Memory B cell (primary cell): Measurements from ENCODE around the gene MBD3L4.
"Not testable (repeated sequence)": the region's sequence is repeated elsewhere in the genome, so short reads cannot be mapped to it uniquely, and the experiment has no call there.

Source experiments
- ATAC-seq: fragments of 150-1000 bp; cut with Tn5 transposase; 2 replicates; pipeline ENCODE4 v1.10.0; 2021; ENCODE audit warnings: low read depth, mild to moderate bottlenecking, moderate library complexity
- DNase-seq, 2 donors: peaks; one replicate each; pipeline ENCODE4 v3.0.0; 2022; ENCODE audit warnings: low spot score in 2 of 2
- H3K27ac Mint-ChIP-seq: one replicate; pipeline ENCODE4 v1.8.0; 2022; ENCODE audit warnings: mild to moderate bottlenecking, moderate library complexity, mixed read lengths
- H3K27me3 Mint-ChIP-seq: one replicate; pipeline ENCODE4 v1.8.0; 2022; ENCODE audit warnings: mixed read lengths
- H3K36me3 Mint-ChIP-seq: one replicate; pipeline ENCODE4 v1.8.0; 2022; ENCODE audit warnings: mild to moderate bottlenecking, mixed read lengths
- H3K4me1 Mint-ChIP-seq: one replicate; pipeline ENCODE4 v1.8.0; 2022; ENCODE audit warnings: mixed read lengths
- H3K4me3 Mint-ChIP-seq: one replicate; pipeline ENCODE4 v1.8.0; 2022; ENCODE audit warnings: mild to moderate bottlenecking, moderate library complexity, mixed read lengths
- H3K9me3 Mint-ChIP-seq: one replicate; pipeline ENCODE4 v1.8.0; 2022; ENCODE audit warnings: mixed read lengths

Gene MBD3L4

GRCh38 chr19:7040079-7040478, at the start of gene MBD3L4:
MBD3L4 (minus strand) TSS chr19:7040179; CDS start chr19:7040144, 35 bp downstream.
- H3K27me3 Mint-ChIP-seq, H3K4me1 Mint-ChIP-seq, H3K4me3 Mint-ChIP-seq, H3K9me3 Mint-ChIP-seq, ATAC-seq, H3K36me3 Mint-ChIP-seq, DNase-seq, H3K27ac Mint-ChIP-seq: not testable (repeated sequence)

- no peak overlapping the region for H3K27ac Mint-ChIP-seq
- peaks cover 6% of the 10 kb centered on the region for H3K9me3 Mint-ChIP-seq
- no peaks in the 10 kb centered on the region for H3K27me3 Mint-ChIP-seq
- DNase-seq: no peak
- ATAC-seq: no peak
- H3K36me3 Mint-ChIP-seq: peaks cover 19% of the 10 kb centered on the region
- no peaks in the 10 kb centered on the region for H3K4me1 Mint-ChIP-seq
- no peak overlapping the region for H3K4me3 Mint-ChIP-seq
These were observed 49.0 kb upstream of the MBD3L4 start for GRCh38 chr19:7088999-7089398.

GRCh38 chr19:7083076-7083956, 43.3 kb upstream of the MBD3L4 start:
- Mint-ChIP-seq H3K27ac (no peak overlapping the region), H3K36me3 (peaks cover 51% of the 10 kb centered on the region), H3K4me1 (no peaks in the 10 kb centered on the region), H3K27me3 (no peaks in the 10 kb centered on the region), H3K4me3 (no peak overlapping the region), H3K9me3 (peaks cover 17% of the 10 kb centered on the region)
- DNase-seq (no peak), ATAC-seq (no peak)

GRCh38 chr19:7078008-7078407, 38.0 kb upstream of the MBD3L4 start:
- Mint-ChIP-seq H3K9me3 (peaks cover 18% of the 10 kb centered on the region), H3K36me3 (peaks cover 71% of the 10 kb centered on the region), H3K27me3 (no peaks in the 10 kb centered on the region), H3K4me1 (peaks cover 3% of the 10 kb centered on the region), H3K4me3 (no peak overlapping the region), H3K27ac (no peak overlapping the region)
- ATAC-seq (no peak), DNase-seq (no peak)

GRCh38 chr19:7076151-7076550, 36.2 kb upstream of the MBD3L4 start:
- DNase-seq: peak in 1 of 2 donors; percentile 8
- H3K9me3 Mint-ChIP-seq: peaks cover 14% of the 10 kb centered on the region

GRCh38 chr19:7074705-7075282, 34.8 kb upstream of the MBD3L4 start:
- Mint-ChIP-seq H3K9me3 (peaks cover 14% of the 10 kb centered on the region), H3K27ac (no peak overlapping the region), H3K4me1 (peaks cover 8% of the 10 kb centered on the region), H3K4me3 (no peak overlapping the region), H3K36me3 (peaks cover 56% of the 10 kb centered on the region), H3K27me3 (no peaks in the 10 kb centered on the region)
- DNase-seq: peak in 1 of 2 donors; percentile 6
- no peak for ATAC-seq

More at GRCh38 chr19:7076151-7076550, 36.2 kb upstream of the MBD3L4 start:
- Mint-ChIP-seq H3K27ac (no peak overlapping the region), H3K4me3 (no peak overlapping the region), H3K4me1 (peaks cover 8% of the 10 kb centered on the region), H3K36me3 (peaks cover 69% of the 10 kb centered on the region), H3K27me3 (no peaks in the 10 kb centered on the region)
- no peak for ATAC-seq

- H3K27ac Mint-ChIP-seq: no peak overlapping the region
- DNase-seq (peak in 1 of 2 donors; percentile 7), ATAC-seq (no peak)
- peaks cover 37% of the 10 kb centered on the region for H3K36me3 Mint-ChIP-seq
- H3K4me3 Mint-ChIP-seq: no peak overlapping the region
- peaks cover 6% of the 10 kb centered on the region for H3K9me3 Mint-ChIP-seq
- H3K4me1 Mint-ChIP-seq: peaks cover 12% of the 10 kb centered on the region
- H3K27me3 Mint-ChIP-seq: no peaks in the 10 kb centered on the region
These were observed 32.6 kb upstream of the MBD3L4 start for GRCh38 chr19:7072541-7072940.

GRCh38 chr19:7069904-7070226, 29.9 kb upstream of the MBD3L4 start:
- Mint-ChIP-seq H3K4me1 (peaks cover 12% of the 10 kb centered on the region), H3K27ac (peak overlapping the region; percentile 90), H3K27me3 (no peaks in the 10 kb centered on the region), H3K9me3 (peaks cover 7% of the 10 kb centered on the region), H3K36me3 (peaks cover 15% of the 10 kb centered on the region), H3K4me3 (peak overlapping the region; percentile 97)
- DNase-seq: no peak
- peak; percentile 2 for ATAC-seq

GRCh38 chr19:7069042-7069903, 29.3 kb upstream of the MBD3L4 start, which contains the start of gene ZNF557:
ZNF557 (plus strand) TSS chr19:7069703; CDS start chr19:7075075, 5,372 bp downstream.
- H3K4me1 Mint-ChIP-seq: peaks cover 9% of the 10 kb centered on the region
- H3K36me3 Mint-ChIP-seq: peaks cover 12% of the 10 kb centered on the region

GRCh38 chr19:7068599-7068998, 28.6 kb upstream of the MBD3L4 start:
- Mint-ChIP-seq H3K9me3 (peaks cover 3% of the 10 kb centered on the region), H3K4me3 (peak overlapping the region; percentile 97), H3K27ac (peak overlapping the region; percentile 90), H3K27me3 (no peaks in the 10 kb centered on the region), H3K4me1 (peaks cover 9% of the 10 kb centered on the region), H3K36me3 (peaks cover 8% of the 10 kb centered on the region)
- ATAC-seq (no peak), DNase-seq (no peak)

More at GRCh38 chr19:7069042-7069903, 29.3 kb upstream of the MBD3L4 start, which contains the start of gene ZNF557:
- Mint-ChIP-seq H3K4me3 (peak within 1 kb of the TSS; percentile 97), H3K27me3 (no peaks in the 10 kb centered on the region), H3K9me3 (peaks cover 4% of the 10 kb centered on the region), H3K27ac (peak within 1 kb of the TSS; percentile 90)
- DNase-seq (peak; percentile 97 to 99), ATAC-seq (peak; percentile 94)

- DNase-seq (no peak), ATAC-seq (no peak)
- Mint-ChIP-seq H3K27me3 (no peaks in the 10 kb centered on the region), H3K9me3 (peaks cover 3% of the 10 kb centered on the region), H3K36me3 (peaks cover 7% of the 10 kb centered on the region), H3K4me3 (no peak overlapping the region), H3K4me1 (peaks cover 9% of the 10 kb centered on the region), H3K27ac (no peak overlapping the region)
These were observed 27.7 kb upstream of the MBD3L4 start for GRCh38 chr19:7067716-7068115.

GRCh38 chr19:7067122-7067521, 27.1 kb upstream of the MBD3L4 start:
- H3K27me3 Mint-ChIP-seq, H3K9me3 Mint-ChIP-seq, H3K27ac Mint-ChIP-seq, H3K4me3 Mint-ChIP-seq, ATAC-seq, H3K4me1 Mint-ChIP-seq, H3K36me3 Mint-ChIP-seq: not testable (repeated sequence)
- peak in 1 of 2 donors; percentile 9 for DNase-seq

- no peaks in the 10 kb centered on the region for H3K36me3 Mint-ChIP-seq
- ATAC-seq (no peak), DNase-seq (no peak)
- peaks cover 3% of the 10 kb centered on the region for H3K9me3 Mint-ChIP-seq
- no peaks in the 10 kb centered on the region for H3K27me3 Mint-ChIP-seq
- no peak overlapping the region for H3K4me3 Mint-ChIP-seq
- no peak overlapping the region for H3K27ac Mint-ChIP-seq
- H3K4me1 Mint-ChIP-seq: peaks cover 2% of the 10 kb centered on the region
These were observed 23.9 kb upstream of the MBD3L4 start for GRCh38 chr19:7063764-7064418.
